ENCODE results near the gene TSPAN18. TPM values are rescaled to one million over a fixed set of nuclear protein-coding genes. Genes with fewer than 3 reads are reported as not detected.

The TSPAN18 gene
- total and polyA plus RNA-seq, 8 donors = 0.69 to 2.7 (median 1.5) TPM

DNA sequence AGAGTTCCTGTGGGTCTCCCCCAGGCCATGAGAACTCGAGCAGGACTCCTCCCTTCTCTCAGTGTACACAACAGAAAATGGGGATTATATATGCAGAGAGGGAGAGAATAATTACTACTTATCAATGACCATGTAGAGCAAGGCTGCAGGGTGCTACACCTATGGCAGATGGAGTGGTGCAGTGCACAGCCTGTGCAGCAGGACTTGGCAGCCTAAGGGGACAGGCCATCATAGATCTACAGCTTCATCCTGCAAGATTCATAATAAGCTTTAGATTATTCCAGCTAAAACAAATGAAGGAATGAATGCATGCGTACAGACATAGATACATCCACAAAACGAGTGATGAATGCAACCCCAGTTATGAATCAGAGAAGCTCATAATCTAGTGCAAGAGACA is 232.3 kb downstream of the TSPAN18 start:
- Histone ChIP-seq H3K9me3 (no peaks in the 10 kb centered on the region), H3K36me3 (no peaks in the 10 kb centered on the region), H3K27ac (no peak overlapping the region), H3K27me3 (no peaks in the 10 kb centered on the region), H3K4me3 (no peak overlapping the region), H3K4me1 (peaks cover 0 to 8% (median 0%) of the 10 kb centered on the region in 3 donors)
- no peak for DNase-seq
- ATAC-seq = no peak
- TF ChIP-seq, protein P1, sequence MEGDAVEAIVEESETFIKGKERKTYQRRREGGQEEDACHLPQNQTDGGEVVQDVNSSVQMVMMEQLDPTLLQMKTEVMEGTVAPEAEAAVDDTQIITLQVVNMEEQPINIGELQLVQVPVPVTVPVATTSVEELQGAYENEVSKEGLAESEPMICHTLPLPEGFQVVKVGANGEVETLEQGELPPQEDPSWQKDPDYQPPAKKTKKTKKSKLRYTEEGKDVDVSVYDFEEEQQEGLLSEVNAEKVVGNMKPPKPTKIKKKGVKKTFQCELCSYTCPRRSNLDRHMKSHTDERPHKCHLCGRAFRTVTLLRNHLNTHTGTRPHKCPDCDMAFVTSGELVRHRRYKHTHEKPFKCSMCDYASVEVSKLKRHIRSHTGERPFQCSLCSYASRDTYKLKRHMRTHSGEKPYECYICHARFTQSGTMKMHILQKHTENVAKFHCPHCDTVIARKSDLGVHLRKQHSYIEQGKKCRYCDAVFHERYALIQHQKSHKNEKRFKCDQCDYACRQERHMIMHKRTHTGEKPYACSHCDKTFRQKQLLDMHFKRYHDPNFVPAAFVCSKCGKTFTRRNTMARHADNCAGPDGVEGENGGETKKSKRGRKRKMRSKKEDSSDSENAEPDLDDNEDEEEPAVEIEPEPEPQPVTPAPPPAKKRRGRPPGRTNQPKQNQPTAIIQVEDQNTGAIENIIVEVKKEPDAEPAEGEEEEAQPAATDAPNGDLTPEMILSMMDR (IDR thresholded peaks at IDR 0.05) = no peak
- intact Hi-C loops (cut with DNase I) = no loop called here
- no peak for FAIRE-seq
- WGBS, 2 donors = 93 to 94% methylated on average over 3 of the region's 3 CpGs

DNA sequence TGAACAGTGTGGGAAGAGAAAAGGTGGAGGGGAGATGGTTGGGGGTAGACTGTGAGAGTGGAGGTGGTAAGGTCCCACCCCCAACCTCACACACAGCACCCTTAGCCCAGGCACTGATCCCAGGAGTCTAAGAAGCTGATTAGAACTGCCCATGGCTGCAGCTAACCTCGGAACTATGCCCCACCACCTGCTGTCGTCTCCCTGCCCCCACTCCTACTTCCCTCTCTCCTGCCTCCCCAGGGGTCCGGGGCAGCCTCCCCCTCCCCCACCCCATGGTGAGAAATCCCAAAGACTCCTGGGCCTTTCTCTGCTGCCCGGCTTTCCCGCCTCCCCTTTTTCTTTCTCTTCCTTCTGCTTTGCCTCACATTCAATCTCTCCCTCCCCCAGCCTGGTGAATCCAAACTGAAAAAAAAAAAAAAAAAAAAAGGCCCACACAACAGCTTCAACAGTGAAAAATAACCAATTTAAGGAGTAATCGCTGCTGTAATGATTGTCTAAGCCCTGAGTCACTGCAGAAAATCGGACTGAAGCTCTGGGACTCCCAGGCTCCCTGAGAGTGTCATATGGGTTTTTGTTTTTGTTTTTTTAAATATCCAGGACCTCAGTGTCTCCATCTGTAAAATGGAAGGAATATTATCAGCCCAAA is 233.6 kb downstream of the TSPAN18 start:
- TF ChIP-seq, protein P1 (IDR thresholded peaks at IDR 0.05) = no peak
- intact Hi-C loops (cut with DNase I) = no loop called here
- ATAC-seq (no peak), DNase-seq (no peak), FAIRE-seq (no peak)
- no peak overlapping the region for H3K27ac ChIP-seq
- no peaks in the 10 kb centered on the region for H3K36me3 ChIP-seq
- no peaks in the 10 kb centered on the region for H3K9me3 ChIP-seq
- peaks cover 0 to under 1% (median 0%) of the 10 kb centered on the region in 3 donors for H3K4me1 ChIP-seq
- WGBS, 2 donors = 52 to 55% methylated on average over 7 of the region's 7 CpGs
- no peaks in the 10 kb centered on the region for H3K27me3 ChIP-seq
- no peak overlapping the region for H3K4me3 ChIP-seq

DNA sequence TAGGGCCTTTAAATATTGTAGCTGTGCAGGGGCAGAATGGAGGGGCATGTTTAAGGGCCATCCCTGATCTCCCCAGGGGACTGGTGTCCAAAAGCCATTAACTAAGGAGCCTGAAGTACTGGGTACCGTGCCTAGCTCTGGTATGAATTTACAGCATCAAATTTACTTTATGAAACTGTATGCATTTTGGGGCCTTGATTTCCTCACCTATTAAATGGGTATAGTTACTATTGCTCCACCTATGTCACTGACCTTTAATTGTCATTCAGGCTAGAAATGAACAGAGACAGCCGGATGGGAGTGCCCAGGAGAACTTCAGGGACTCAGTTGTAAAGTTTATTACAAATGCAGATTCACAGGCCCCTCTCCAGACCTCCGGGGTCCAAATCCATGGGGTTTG is 235.7 kb downstream of the TSPAN18 start:
- no peaks in the 10 kb centered on the region for H3K4me1 ChIP-seq
- 88 to 90% methylated on average over 3 of the region's 3 CpGs for WGBS, 2 donors
- DNase-seq (no peak), FAIRE-seq (no peak), ATAC-seq (no peak)
- no peaks in the 10 kb centered on the region for H3K36me3 ChIP-seq
- H3K4me3 ChIP-seq = no peak overlapping the region
- TF ChIP-seq, protein P1 (IDR thresholded peaks at IDR 0.05) = no peak
- H3K27me3 ChIP-seq = no peaks in the 10 kb centered on the region
- no peak overlapping the region for H3K27ac ChIP-seq
- H3K9me3 ChIP-seq = no peaks in the 10 kb centered on the region
- intact Hi-C loops (cut with DNase I) = no loop called here

DNA sequence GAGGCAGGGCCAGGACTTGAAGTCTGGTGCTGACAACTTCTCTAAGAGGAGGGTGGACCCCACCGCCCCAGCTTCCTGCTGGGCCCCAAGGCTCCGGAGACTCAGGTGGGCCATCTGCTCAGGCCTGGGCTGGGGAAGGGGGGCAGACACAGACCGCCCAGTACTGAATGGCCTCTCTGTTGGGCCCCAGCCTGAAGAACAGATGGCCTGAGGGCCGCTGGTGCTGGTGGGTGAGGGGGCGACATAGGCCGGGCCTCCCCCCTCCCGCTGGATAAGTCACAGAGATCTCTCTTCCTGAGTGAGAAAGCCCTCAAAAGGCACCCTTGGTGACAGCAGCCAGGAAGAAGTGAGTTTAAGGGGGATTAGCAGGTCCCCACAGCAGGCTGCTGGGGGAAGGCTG is 236.4 kb downstream of the TSPAN18 start:
- DNase-seq (no peak), ATAC-seq (no peak), FAIRE-seq (no peak)
- Histone ChIP-seq H3K27ac (no peak overlapping the region), H3K4me3 (no peak overlapping the region), H3K4me1 (no peaks in the 10 kb centered on the region), H3K27me3 (no peaks in the 10 kb centered on the region), H3K9me3 (no peaks in the 10 kb centered on the region), H3K36me3 (no peaks in the 10 kb centered on the region)
- TF ChIP-seq, protein P1 (IDR thresholded peaks at IDR 0.05) = no peak
- intact Hi-C loops (cut with DNase I) = no loop called here
- WGBS, 2 donors = 90 to 93% methylated on average over 7 of the region's 7 CpGs

DNA sequence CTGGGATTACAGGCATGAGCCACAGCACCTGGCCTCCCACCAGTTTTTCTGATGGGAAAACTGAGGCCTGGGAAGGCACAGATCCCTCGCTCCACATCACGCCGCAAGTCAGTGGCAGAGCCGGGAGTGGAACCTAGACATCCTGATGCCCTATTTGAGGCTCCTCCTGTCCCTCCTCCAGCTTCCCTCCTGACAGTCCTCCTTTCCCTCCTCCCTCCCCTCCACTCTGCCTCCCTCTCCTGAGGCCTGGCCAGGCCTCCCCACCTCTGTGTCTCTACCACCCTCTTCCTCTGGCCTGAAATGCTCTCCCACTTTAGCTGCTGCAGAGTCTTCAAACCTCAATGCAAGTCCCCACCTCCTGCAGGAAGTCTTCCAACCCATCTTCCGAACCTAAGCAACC is 237.2 kb downstream of the TSPAN18 start:
- WGBS, 2 donors = 95 to 96% methylated on average over 5 of the region's 5 CpGs
- no peak for FAIRE-seq
- Histone ChIP-seq H3K4me1 (no peaks in the 10 kb centered on the region), H3K27ac (no peak overlapping the region), H3K36me3 (no peaks in the 10 kb centered on the region), H3K4me3 (no peak overlapping the region), H3K9me3 (no peaks in the 10 kb centered on the region), H3K27me3 (no peaks in the 10 kb centered on the region)
- no peak for DNase-seq
- intact Hi-C loops (cut with DNase I) = no loop called here
- ATAC-seq = no peak
- TF ChIP-seq, protein P1 (IDR thresholded peaks at IDR 0.05) = no peak

Measured in pancreas (tissue), 10 donors.